Endothelial cell of umbilical vein (primary cell): ENCODE measurements around the gene LANCL1. TPM values are rescaled to one million over a fixed set of nuclear protein-coding genes. Genes with fewer than 3 reads are reported as not detected.

Experiments
- BruUV-seq: library from RNA; stranded (reverse); fragments of 400-500 nt; replicated peaks from 2 replicates; lab custom pipeline; 2021; lab: Mats Ljungman, UMichigan
- CTCF ChIA-PET: fragments of 300-600, 350-600 bp; sonication (Branson Sonifier 250); formaldehyde crosslinking; loops from one replicate; lab custom pipeline; 2021; ENCODE audit warnings: antibody characterized with exemption, inconsistent platforms; lab: Charles Lee
- POLR2A ChIA-PET: fragments of 300-600, 350-600 bp; sonication (Branson Sonifier 250); formaldehyde crosslinking; loops from one replicate; lab custom pipeline; 2021; ENCODE audit warnings: antibody characterized with exemption, inconsistent platforms; lab: Charles Lee
- DNase-seq: peaks from one replicate; pipeline ENCODE4 v3.0.0-alpha.2; 2011; ENCODE audit warnings: low read depth, low spot score
- FAIRE-seq: peaks from 2 replicates; lab custom pipeline; 2011; peaks lifted over from hg19 to GRCh38; lab: Jason Lieb, UNC
- H2AFZ ChIP-seq: 2 replicates; pipeline ENCODE4 v1.6.0; 2012; ENCODE audit warnings: low read depth, low read length, control low read depth, inconsistent platforms
- H3K27ac ChIP-seq: 2 replicates; pipeline ENCODE4 v1.5.1; 2011; ENCODE audit warnings: low read depth, mild to moderate bottlenecking, control low read depth, low read length, moderate library complexity; ENCODE audit not compliant: insufficient read depth
- H3K27me3 ChIP-seq, 2 experiments: 2 replicates each; pipeline versions ENCODE4 v1.6.0 to v1.6.1; 2011; ENCODE audit warnings: low read length in 2 of 2, mixed read lengths in 1 of 2; ENCODE audit not compliant: control insufficient read depth in 2 of 2, insufficient read depth in 2 of 2
- H3K36me3 ChIP-seq, 2 experiments: 2 replicates in 1 of 2; 3 replicates in 1 of 2; pipeline ENCODE4 v1.5.1; 2011; ENCODE audit warnings: low read length in 2 of 2, mild to moderate bottlenecking in 1 of 2, moderate library complexity in 1 of 2; ENCODE audit not compliant: control insufficient read depth in 2 of 2, insufficient read depth in 2 of 2; ENCODE audit errors: extremely low read depth in 1 of 2
- H3K4me1 ChIP-seq: 3 replicates; pipeline ENCODE4 v1.5.1; 2011; ENCODE audit warnings: mild to moderate bottlenecking, low read length; ENCODE audit not compliant: control insufficient read depth, insufficient read depth; ENCODE audit errors: extremely low read depth
- H3K4me2 ChIP-seq: 2 replicates; pipeline ENCODE4 v1.6.1; 2011; ENCODE audit warnings: low read length, control low read depth, mixed read lengths; ENCODE audit not compliant: insufficient read depth
- H3K4me3 ChIP-seq, 3 experiments: fragments of 200-600 bp in 1 of 3; sonication (generic), shearing (Covaris generic) in 1 of 3; replicated peaks in 1 of 3; 2 replicates each; pipeline ENCODE4 v1.5.1; 2011 to 2016; ENCODE audit warnings: control low read depth in 3 of 3, low read length in 3 of 3, mild to moderate bottlenecking in 2 of 3, inconsistent platforms in 1 of 3, low read depth in 1 of 3, moderate library complexity in 1 of 3; ENCODE audit not compliant: insufficient read depth in 1 of 3
- H3K79me2 ChIP-seq: 2 replicates; pipeline ENCODE4 v1.6.0; 2012; ENCODE audit warnings: low read length, inconsistent platforms; ENCODE audit not compliant: control insufficient read depth, insufficient read depth
- H3K9ac ChIP-seq: replicated peaks from 2 replicates; pipeline ENCODE3; 2011; ENCODE audit warnings: low read length, control low read depth; ENCODE audit not compliant: insufficient read depth; ENCODE audit errors: extremely low read depth
- H3K9me1 ChIP-seq: replicated peaks from 3 replicates; pipeline ENCODE4 v1.6.0; 2011; ENCODE audit warnings: mild to moderate bottlenecking, low read length; ENCODE audit not compliant: control insufficient read depth, insufficient read depth; ENCODE audit errors: extremely low read depth
- H3K9me3 ChIP-seq: replicated peaks from 2 replicates; pipeline ENCODE4 v1.5.1; 2012; ENCODE audit warnings: low read length, inconsistent platforms; ENCODE audit not compliant: control insufficient read depth, insufficient read depth
- H4K20me1 ChIP-seq: replicated peaks from 2 replicates; pipeline ENCODE3; 2011; ENCODE audit warnings: mild to moderate bottlenecking, low read length; ENCODE audit not compliant: control insufficient read depth, insufficient read depth; ENCODE audit errors: extremely low read depth
- EZH2 ChIP-seq: IDR thresholded peaks from 2 replicates; pipeline ENCODE4 v1.6.1; 2012; ENCODE audit warnings: borderline replicate concordance, low read depth, mild to moderate bottlenecking, moderate library complexity, low read length, inconsistent platforms; ENCODE audit not compliant: severe bottlenecking
- FOS ChIP-seq: IDR thresholded peaks from 2 replicates; pipeline ENCODE4 v1.6.1; 2011; ENCODE audit warnings: mild to moderate bottlenecking, low read length, moderate library complexity, borderline replicate concordance; ENCODE audit not compliant: insufficient read depth
- GATA2 ChIP-seq: IDR thresholded peaks from 2 replicates; pipeline ENCODE4 v1.7.0; 2011; ENCODE audit warnings: low read depth, mild to moderate bottlenecking, moderate library complexity, mixed read lengths, low read length; ENCODE audit not compliant: insufficient read length, insufficient read depth
- JUN ChIP-seq: IDR thresholded peaks from 2 replicates; pipeline ENCODE4 v1.6.1; 2011; ENCODE audit warnings: borderline replicate concordance, low read depth; ENCODE audit not compliant: insufficient read length, insufficient read depth
- MYC ChIP-seq: IDR thresholded peaks from one replicate; pipeline ENCODE4 v1.6.1; 2011; ENCODE audit warnings: mild to moderate bottlenecking, low read depth, low read length
- POLR2A ChIP-seq: IDR thresholded peaks from 2 replicates; pipeline ENCODE4 v1.6.1; 2012; ENCODE audit warnings: low read depth, mild to moderate bottlenecking, control low read depth, low read length
- POLR2AphosphoS5 ChIP-seq: IDR thresholded peaks from 2 replicates; pipeline ENCODE4 v1.6.1; 2012; ENCODE audit warnings: low read depth, mild to moderate bottlenecking, control low read depth, low read length, moderate library complexity; ENCODE audit not compliant: insufficient read depth
- dilution Hi-C: fragments of 300-500 bp; cut with MboI; formaldehyde crosslinking; loops from one replicate; pipeline ENCODE4 v1.15.0; 2019; ENCODE audit warnings: low sequenced_read_pairs; ENCODE audit not compliant: extremely low pct_ligation_motif_present
- intact Hi-C: fragments of 100-400 bp; cut with micrococcal nuclease; formaldehyde crosslinking; loops from one replicate; pipeline ENCODE4 v1.10.0; 2022
- polyA plus RNA-seq, 4 experiments: library from polyadenylated mRNA; depleted of rRNA in 3 of 4; stranded (reverse) in 3 of 4; unstranded in 1 of 4; fragments of >200 nt; gene quantifications; 2 replicates each; pipeline versions ENCODE4 v1.2.1 to v1.2.3, GENCODE V29; 2011 to 2012; ENCODE audit warnings: missing spikeins in 1 of 4
- total RNA-seq: library from RNA; stranded (reverse); gene quantifications from 2 replicates; pipeline ENCODE4 v1.2.3, GENCODE V29; 2021
- TF ChIP-seq, protein P1 (sequence below), 2 donors: IDR thresholded peaks; 1 replicate in 1 of 2; 2 replicates in 1 of 2; pipeline ENCODE4 v1.5.1; 2011; ENCODE audit warnings: low read length in 2 of 2, mild to moderate bottlenecking in 2 of 2, moderate library complexity in 2 of 2, control low read depth in 1 of 2, inconsistent platforms in 1 of 2, low read depth in 1 of 2; ENCODE audit not compliant: insufficient read depth in 1 of 2; ENCODE audit errors: extremely low read depth in 1 of 2
- TF ChIP-seq, protein P2 (sequence below): IDR thresholded peaks from 2 replicates; pipeline ENCODE4 v1.6.1; 2011; ENCODE audit not compliant: insufficient read depth, insufficient read length

The LANCL1 gene
- total and polyA plus RNA-seq, 2 donors (not counting 3 experiments of a cell fraction or from before 2014, with no cell fraction given) = 22.9 to 24.2 TPM

DNA sequence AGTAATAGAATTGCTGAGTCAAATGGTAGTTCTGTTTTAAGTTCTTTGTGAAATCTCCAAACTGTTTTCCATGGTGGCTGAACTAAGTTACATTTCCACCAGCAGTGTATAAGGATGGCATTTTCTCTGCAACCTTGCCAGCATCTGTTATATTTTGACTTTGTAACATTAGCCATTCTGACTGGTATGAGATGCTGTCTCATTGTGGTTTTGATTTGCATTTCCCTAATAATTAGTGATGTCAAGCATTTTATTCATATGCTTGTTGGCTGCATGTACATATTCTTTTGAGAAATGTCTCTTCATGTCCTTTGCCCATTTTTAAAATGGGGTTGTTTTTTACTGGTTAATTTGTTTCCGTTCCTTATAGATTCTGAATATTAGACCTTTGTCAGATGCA is 63.9 kb downstream of the LANCL1 start:
- no TSS peak for BruUV-seq
- TF ChIP-seq GATA2 = no peak
- no peak for TF ChIP-seq EZH2
- no peak for TF ChIP-seq POLR2A
- no peak for TF ChIP-seq FOS
- TF ChIP-seq, protein P1, sequence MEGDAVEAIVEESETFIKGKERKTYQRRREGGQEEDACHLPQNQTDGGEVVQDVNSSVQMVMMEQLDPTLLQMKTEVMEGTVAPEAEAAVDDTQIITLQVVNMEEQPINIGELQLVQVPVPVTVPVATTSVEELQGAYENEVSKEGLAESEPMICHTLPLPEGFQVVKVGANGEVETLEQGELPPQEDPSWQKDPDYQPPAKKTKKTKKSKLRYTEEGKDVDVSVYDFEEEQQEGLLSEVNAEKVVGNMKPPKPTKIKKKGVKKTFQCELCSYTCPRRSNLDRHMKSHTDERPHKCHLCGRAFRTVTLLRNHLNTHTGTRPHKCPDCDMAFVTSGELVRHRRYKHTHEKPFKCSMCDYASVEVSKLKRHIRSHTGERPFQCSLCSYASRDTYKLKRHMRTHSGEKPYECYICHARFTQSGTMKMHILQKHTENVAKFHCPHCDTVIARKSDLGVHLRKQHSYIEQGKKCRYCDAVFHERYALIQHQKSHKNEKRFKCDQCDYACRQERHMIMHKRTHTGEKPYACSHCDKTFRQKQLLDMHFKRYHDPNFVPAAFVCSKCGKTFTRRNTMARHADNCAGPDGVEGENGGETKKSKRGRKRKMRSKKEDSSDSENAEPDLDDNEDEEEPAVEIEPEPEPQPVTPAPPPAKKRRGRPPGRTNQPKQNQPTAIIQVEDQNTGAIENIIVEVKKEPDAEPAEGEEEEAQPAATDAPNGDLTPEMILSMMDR (IDR thresholded peaks at IDR 0.05; ENCODE audit: extremely low read depth in 1 of 2, insufficient read depth in 1 of 2, low read depth in 1 of 2, low read length in 2 of 2) = no peak
- no peak for TF ChIP-seq MYC
- no peak for TF ChIP-seq POLR2AphosphoS5
- TF ChIP-seq, protein P2, sequence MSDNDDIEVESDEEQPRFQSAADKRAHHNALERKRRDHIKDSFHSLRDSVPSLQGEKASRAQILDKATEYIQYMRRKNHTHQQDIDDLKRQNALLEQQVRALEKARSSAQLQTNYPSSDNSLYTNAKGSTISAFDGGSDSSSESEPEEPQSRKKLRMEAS = no peak
- TF ChIP-seq JUN = no peak
- H3K79me2 ChIP-seq = no peaks in the 10 kb centered on the region
- no peaks in the 10 kb centered on the region for H3K4me1 ChIP-seq
- H2AFZ ChIP-seq = no peak overlapping the region
- H3K9me3 ChIP-seq = no peaks in the 10 kb centered on the region
- DNase-seq (no peak), FAIRE-seq (no peak)
- ChIA-PET POLR2A (no interaction called here), CTCF (no interaction called here)
- no peaks in the 10 kb centered on the region for H4K20me1 ChIP-seq
- no peak overlapping the region for H3K9ac ChIP-seq
- intact Hi-C loops (no loop called here), dilution Hi-C loops (no loop called here)
- H3K27ac ChIP-seq = no peak overlapping the region
- H3K36me3 ChIP-seq = no peaks in the 10 kb centered on the region
- H3K4me3 ChIP-seq = no peak overlapping the region
- H3K9me1 ChIP-seq = no peaks in the 10 kb centered on the region
- H3K4me2 ChIP-seq = no peak overlapping the region
- no peaks in the 10 kb centered on the region for H3K27me3 ChIP-seq
